GM13977 (cell line): ENCODE data around the gene MAPK8IP3.
A peak's percentile ranks its signal among the peaks of the same experiment; 100 is the strongest.

ENCODE experiments used
- DNase-seq: peaks from one replicate; pipeline ENCODE4 v3.0.0; 2012; ENCODE audit warnings: low spot score
- in situ Hi-C: fragments of 300-500 bp; cut with MboI; formaldehyde crosslinking; loops from one replicate; pipeline ENCODE4 v1.12.0; 2022; ENCODE audit warnings: low sequenced_read_pairs, low pct_unique_long_range_greater_than_20kb, mixed read lengths, inconsistent platforms; ENCODE audit not compliant: unreplicated experiment
- TF ChIP-seq, protein P1 (sequence below): IDR thresholded peaks from 2 replicates; pipeline ENCODE4 v1.5.1; 2012; ENCODE audit warnings: mild to moderate bottlenecking, control low read depth; ENCODE audit not compliant: insufficient read depth; ENCODE audit errors: extremely low read depth, missing control alignments

The MAPK8IP3 gene

DNA sequence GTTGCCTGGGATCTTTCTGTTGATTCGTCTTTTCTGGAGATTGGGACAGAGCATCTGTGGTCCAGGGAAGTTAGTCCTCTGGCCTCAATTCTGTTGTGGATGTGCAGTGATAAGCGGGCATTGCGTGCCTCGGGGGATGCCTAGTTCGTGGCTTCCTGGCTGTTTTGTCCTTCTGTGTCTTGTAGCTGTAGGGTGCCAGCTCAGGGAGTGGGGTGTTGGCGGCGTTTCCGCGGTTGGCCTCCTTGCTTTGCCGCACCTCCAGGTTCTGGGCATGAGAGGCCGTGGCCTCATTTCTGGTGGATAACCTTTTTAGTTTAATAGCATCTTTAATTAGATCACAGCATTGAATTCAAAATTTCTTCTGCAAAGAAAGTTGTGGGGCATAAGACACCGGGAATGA is 29.3 kb upstream of the MAPK8IP3 start:
- in situ Hi-C loops, result no loop called here
- DNase-seq, result no peak
- TF ChIP-seq, protein P1, sequence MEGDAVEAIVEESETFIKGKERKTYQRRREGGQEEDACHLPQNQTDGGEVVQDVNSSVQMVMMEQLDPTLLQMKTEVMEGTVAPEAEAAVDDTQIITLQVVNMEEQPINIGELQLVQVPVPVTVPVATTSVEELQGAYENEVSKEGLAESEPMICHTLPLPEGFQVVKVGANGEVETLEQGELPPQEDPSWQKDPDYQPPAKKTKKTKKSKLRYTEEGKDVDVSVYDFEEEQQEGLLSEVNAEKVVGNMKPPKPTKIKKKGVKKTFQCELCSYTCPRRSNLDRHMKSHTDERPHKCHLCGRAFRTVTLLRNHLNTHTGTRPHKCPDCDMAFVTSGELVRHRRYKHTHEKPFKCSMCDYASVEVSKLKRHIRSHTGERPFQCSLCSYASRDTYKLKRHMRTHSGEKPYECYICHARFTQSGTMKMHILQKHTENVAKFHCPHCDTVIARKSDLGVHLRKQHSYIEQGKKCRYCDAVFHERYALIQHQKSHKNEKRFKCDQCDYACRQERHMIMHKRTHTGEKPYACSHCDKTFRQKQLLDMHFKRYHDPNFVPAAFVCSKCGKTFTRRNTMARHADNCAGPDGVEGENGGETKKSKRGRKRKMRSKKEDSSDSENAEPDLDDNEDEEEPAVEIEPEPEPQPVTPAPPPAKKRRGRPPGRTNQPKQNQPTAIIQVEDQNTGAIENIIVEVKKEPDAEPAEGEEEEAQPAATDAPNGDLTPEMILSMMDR, result no peak

DNA sequence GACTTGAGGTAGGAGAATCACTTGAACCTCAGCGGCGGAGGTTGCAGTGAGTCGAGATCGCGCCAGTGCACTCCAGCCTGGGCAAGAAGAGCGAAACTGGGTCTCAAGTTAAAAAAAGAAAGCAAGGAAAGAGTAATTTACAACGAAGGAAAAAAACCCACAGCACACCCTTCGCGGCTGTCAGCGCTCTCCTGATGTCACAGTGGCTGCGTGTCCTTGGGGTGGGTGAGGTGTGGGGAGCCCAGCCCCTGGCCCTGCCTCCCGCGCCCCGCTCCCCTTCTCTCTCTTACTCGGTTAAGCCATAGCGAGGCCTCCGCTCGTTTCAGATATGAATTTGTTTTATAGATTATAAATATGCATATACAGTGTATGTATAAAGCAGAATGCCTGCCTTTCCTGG is 28.7 kb upstream of the MAPK8IP3 start:
- no peak for DNase-seq
- TF ChIP-seq, protein P1, result no peak
- in situ Hi-C loops, result no loop called here

- in situ Hi-C loops, result no loop called here
- TF ChIP-seq, protein P1, result peak; percentile 32
- DNase-seq, result peak; percentile 100
Measured at GRCh38 chr16:1677942-1678499, 28.0 kb upstream of the MAPK8IP3 start, which contains the start of gene JPT2. Gene JPT2 (plus strand): TSS chr16:1678279. CDS start chr16:1678313, 34 bp downstream.

- TF ChIP-seq, protein P1, result no peak
- in situ Hi-C loops, result no loop called here
- no peak for DNase-seq
Measured at GRCh38 chr16:1678500-1679098, 27.4 kb upstream of the MAPK8IP3 start.

GRCh38 chr16:1680361-1680760 is 25.6 kb upstream of the MAPK8IP3 start:
- no peak for DNase-seq
- in situ Hi-C loops, result no loop called here
- TF ChIP-seq, protein P1, result no peak

GRCh38 chr16:1681032-1681431 is 25.0 kb upstream of the MAPK8IP3 start:
- DNase-seq, result no peak
- in situ Hi-C loops, result no loop called here
- TF ChIP-seq, protein P1, result no peak
